ENCODE results near the gene ARHGAP6.

GRCh38 chrX:11451151-11451550 is 214.6 kb downstream of the ARHGAP6 start:
- no peak for TF ChIP-seq ISL1 (CRISPR knock-in tag; IDR thresholded peaks at IDR 0.05)
- TF ChIP-seq ARNTL (CRISPR knock-in tag; IDR thresholded peaks at IDR 0.05; ENCODE audit: borderline replicate concordance, low read depth): no peak
- TF ChIP-seq BACH2 (CRISPR knock-in tag; IDR thresholded peaks at IDR 0.05; ENCODE audit: borderline replicate concordance): no peak
- no peak for TF ChIP-seq GLIS3 (CRISPR knock-in tag; IDR thresholded peaks at IDR 0.05)
- no peak for TF ChIP-seq POU6F1 (CRISPR knock-in tag; IDR thresholded peaks at IDR 0.05; ENCODE audit: borderline replicate concordance, low read depth)
- TF ChIP-seq ZC3H10 (CRISPR knock-in tag; IDR thresholded peaks at IDR 0.05): no peak
- TF ChIP-seq PATZ1 (CRISPR knock-in tag; IDR thresholded peaks at IDR 0.05; ENCODE audit: borderline replicate concordance): no peak
- no peak for TF ChIP-seq ZFP3 (CRISPR knock-in tag; IDR thresholded peaks at IDR 0.05)
- TF ChIP-seq TSHZ2 (CRISPR knock-in tag; IDR thresholded peaks at IDR 0.05): no peak
- TF ChIP-seq CSDC2 (CRISPR knock-in tag; IDR thresholded peaks at IDR 0.05): no peak
